HepG2 (cell line): ENCODE data around the gene CD109. TPM values are rescaled to one million over a fixed set of nuclear protein-coding genes. Genes with fewer than 3 reads are reported as not detected.

Experiments
- ATAC-seq: fragments of 200-7000 bp; cut with Tn5 transposase; 3 replicates; pipeline ENCODE4 v1.9.1; 2020; ENCODE audit warnings: mild to moderate bottlenecking, moderate library complexity
- BruUV-seq: library from RNA; stranded (reverse); fragments of 400-500 nt; replicated peaks from 2 replicates; lab custom pipeline; 2021; lab: Mats Ljungman, UMichigan
- CTCF ChIA-PET: fragments of 300-600 bp; formaldehyde crosslinking; extraction: SDS; loops from one replicate; lab custom pipeline; 2021; ENCODE audit warnings: low total read pairs, inconsistent platforms, low intra/inter-chr PET ratio; lab: Yijun Ruan, JAX
- POLR2A ChIA-PET: fragments of 350-600 bp; sonication (Branson Sonifier 250); formaldehyde crosslinking; loops from one replicate; lab custom pipeline; 2020; ENCODE audit warnings: antibody characterized with exemption, inconsistent platforms; lab: Yijun Ruan, JAX
- DNase-seq: peaks from one replicate; pipeline ENCODE4 v3.0.0-alpha.2; 2015; ENCODE audit warnings: low spot score
- FAIRE-seq: peaks from 3 replicates; lab custom pipeline; 2011; peaks lifted over from hg19 to GRCh38; lab: Jason Lieb, UNC
- H2AFZ ChIP-seq: one replicate; pipeline ENCODE4 v1.6.1; 2011; ENCODE audit warnings: low read length, inconsistent platforms
- H3K27ac ChIP-seq: fragments of 300-600 bp; 3 replicates; pipeline ENCODE4 v1.8.0; 2011; ENCODE audit warnings: mixed run types, mild to moderate bottlenecking, mixed read lengths, low read length, inconsistent platforms; ENCODE audit not compliant: insufficient read depth; ENCODE audit errors: extremely low read length
- H3K27me3 ChIP-seq, 2 experiments: fragments of 200-600 bp in 1 of 2; 2 replicates in 1 of 2; 3 replicates in 1 of 2; pipeline versions ENCODE4 v1.6.0 to v1.8.0; 2011; ENCODE audit warnings: low read length in 2 of 2, mild to moderate bottlenecking in 2 of 2, moderate library complexity in 2 of 2, inconsistent platforms in 1 of 2; ENCODE audit not compliant: insufficient read depth in 2 of 2, control insufficient read depth in 1 of 2
- H3K36me3 ChIP-seq, 2 experiments: fragments of 200-600 bp in 1 of 2; replicated peaks in 1 of 2; 2 replicates in 1 of 2; 3 replicates in 1 of 2; pipeline versions ENCODE4 v1.5.1 to v1.8.0; 2011; ENCODE audit warnings: low read length in 2 of 2, inconsistent platforms in 1 of 2; ENCODE audit not compliant: insufficient read depth in 2 of 2, control insufficient read depth in 1 of 2
- H3K4me1 ChIP-seq: 2 replicates; pipeline ENCODE4 v1.5.1; 2012; ENCODE audit warnings: low read length, inconsistent platforms; ENCODE audit not compliant: insufficient read depth
- H3K4me2 ChIP-seq: 2 replicates; pipeline ENCODE4 v1.6.0; 2011; ENCODE audit warnings: low read depth, low read length, inconsistent platforms
- H3K4me3 ChIP-seq, 3 experiments: fragments of 200-600 bp in 1 of 3; sonication (generic), shearing (Covaris generic) in 1 of 3; replicated peaks in 1 of 3; 2 replicates each; pipeline ENCODE4 v1.5.1; 2011 to 2016; ENCODE audit warnings: low read length in 3 of 3, inconsistent platforms in 2 of 3, low read depth in 2 of 3, mild to moderate bottlenecking in 2 of 3, control low read depth in 1 of 3, mixed read lengths in 1 of 3; ENCODE audit not compliant: insufficient read depth in 1 of 3
- H3K79me2 ChIP-seq: one replicate; pipeline ENCODE4 v1.6.1; 2011; ENCODE audit warnings: low read length, inconsistent platforms; ENCODE audit not compliant: insufficient read depth
- H3K9ac ChIP-seq: 2 replicates; pipeline ENCODE4 v1.6.0; 2011; ENCODE audit warnings: mild to moderate bottlenecking, low read depth, low read length, inconsistent platforms; ENCODE audit not compliant: insufficient read depth
- H3K9me3 ChIP-seq: 2 replicates; pipeline ENCODE4 v1.5.1; 2012; ENCODE audit warnings: mild to moderate bottlenecking, low read length
- H4K20me1 ChIP-seq: 2 replicates; pipeline ENCODE4 v1.6.0; 2011; ENCODE audit warnings: inconsistent platforms, mild to moderate bottlenecking, low read length, moderate library complexity; ENCODE audit not compliant: insufficient read depth
- CHCHD3 ChIP-seq: sonication (generic); formaldehyde crosslinking; IDR thresholded peaks from 2 replicates; pipeline ENCODE4 v1.8.0; 2022; ENCODE audit warnings: mild to moderate bottlenecking, missing genetic modification reagents, moderate library complexity
- DMAP1 ChIP-seq: IDR thresholded peaks from 2 replicates; pipeline ENCODE4 v1.6.1; 2016
- NFE2L1 ChIP-seq: sonication (generic); formaldehyde crosslinking; IDR thresholded peaks from 2 replicates; pipeline ENCODE4 v1.4.0; 2020; ENCODE audit warnings: missing genetic modification reagents, mild to moderate bottlenecking, borderline replicate concordance
- SOX13 ChIP-seq, 3 experiments: fragments of 450-650 bp in 1 of 3; sonication (generic) in 1 of 3; formaldehyde crosslinking in 1 of 3; IDR thresholded peaks in 2 of 3; conservative IDR thresholded peaks in 1 of 3; 2 replicates each; pipeline versions ENCODE4 v1.5.0 to v1.6.1; 2016 to 2020; ENCODE audit warnings: antibody characterized with exemption in 1 of 3, mild to moderate bottlenecking in 1 of 3, missing compliant biosample characterization in 1 of 3, missing genetic modification reagents in 1 of 3, moderate library complexity in 1 of 3
- ZFP36 ChIP-seq: fragments of 150-350 bp; IDR thresholded peaks from 2 replicates; pipeline ENCODE4 v1.6.1; 2018; ENCODE audit warnings: borderline replicate concordance, low read length, low read depth; ENCODE audit not compliant: partially characterized antibody
- ZFP90 ChIP-seq: sonication (generic); formaldehyde crosslinking; IDR thresholded peaks from 2 replicates; pipeline ENCODE4 v1.8.0; 2022; ENCODE audit warnings: missing genetic modification reagents, mild to moderate bottlenecking, inconsistent platforms, borderline replicate concordance
- ZNF557 ChIP-seq: sonication (generic); formaldehyde crosslinking; IDR thresholded peaks from 2 replicates; pipeline ENCODE4 v1.4.0; 2020; ENCODE audit warnings: missing genetic modification reagents
- WGBS: methylation state at CpG from one replicate; pipeline ENCODE4 v1.1.6; 2017; ENCODE audit warnings: low lambda C conversion rate; 5-methylcytosine and 5-hydroxymethylcytosine counted together
- in situ Hi-C: cut with HindIII; loops from 2 replicates; pipeline ENCODE4 v1.10.0; 2017; ENCODE audit warnings: low pct_unique_long_range_greater_than_20kb; ENCODE audit not compliant: extremely low pct_ligation_motif_present
- intact Hi-C: fragments of 100-400 bp; cut with micrococcal nuclease; formaldehyde crosslinking; loops from one replicate; pipeline ENCODE4 v1.10.0; 2022; ENCODE audit not compliant: unreplicated experiment
- polyA plus RNA-seq, 8 experiments: library from polyadenylated mRNA; depleted of rRNA in 3 of 8; stranded (reverse) in 7 of 8; unstranded in 1 of 8; fragments of >200 nt; fragmentation: Illumina TruSeq in 4 of 8; extraction: Trizol in 4 of 8; gene quantifications; 2 replicates each; pipeline versions ENCODE4 v1.2.1 to v1.2.3, GENCODE V29; 2011 to 2016; ENCODE audit warnings: low read depth in 4 of 8, missing spikeins in 1 of 8, mixed read lengths in 1 of 8; ENCODE audit not compliant: insufficient read depth in 1 of 8
- total RNA-seq, 5 experiments: library from RNA; depleted of rRNA; stranded (reverse); fragments of >200 nt; fragmentation: Illumina TruSeq; extraction: Trizol; gene quantifications; 2 replicates each; pipeline ENCODE4 v1.2.3, GENCODE V29; 2016; ENCODE audit warnings: low read depth in 1 of 5
- TF ChIP-seq, protein P1 (sequence below): sonication (generic); formaldehyde crosslinking; IDR thresholded peaks from 2 replicates; pipeline ENCODE4 v1.4.0; 2020; ENCODE audit warnings: missing genetic modification reagents, borderline replicate concordance

The CD109 gene
- total and polyA plus RNA-seq, 2 of the 13 experiments (the other 11 are each of a cell fraction or from before 2014, with no cell fraction given) = 0.93 to 2.1 TPM

DNA sequence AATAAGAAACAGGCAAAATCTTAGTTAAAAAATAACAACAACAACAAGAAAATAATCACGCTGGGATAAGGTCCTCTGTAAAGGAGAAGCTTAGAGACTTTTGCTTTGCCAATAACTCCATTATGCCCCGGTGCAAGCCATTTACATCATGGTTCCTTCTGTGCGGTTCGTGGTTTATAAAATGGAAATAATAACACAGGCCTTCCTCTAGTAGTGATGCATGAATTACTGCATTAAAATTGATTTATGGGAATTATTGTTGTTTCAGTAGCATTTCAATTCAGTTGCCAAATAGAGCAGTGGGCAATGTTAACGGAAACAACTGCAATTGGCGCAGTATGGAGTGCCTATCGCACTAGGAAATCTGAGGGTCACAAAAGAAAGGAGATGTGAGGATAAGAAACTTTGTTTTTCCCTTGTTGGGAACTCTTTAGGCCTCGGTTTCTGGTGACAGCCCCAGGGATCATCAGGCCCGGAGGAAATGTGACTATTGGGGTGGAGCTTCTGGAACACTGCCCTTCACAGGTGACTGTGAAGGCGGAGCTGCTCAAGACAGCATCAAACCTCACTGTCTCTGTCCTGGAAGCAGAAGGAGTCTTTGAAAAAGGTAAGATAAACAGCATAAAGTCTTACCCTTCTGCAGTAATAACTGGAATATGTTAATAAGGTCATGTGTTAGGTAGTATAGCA, 1.1 kb downstream of the CD109 start:
- intact Hi-C loops = no loop called here
- Histone ChIP-seq H3K36me3 (no peaks in the 10 kb centered on the region), H3K27ac (no peak overlapping the region), H4K20me1 (no peaks in the 10 kb centered on the region), H3K4me3 (no peak overlapping the region)
- BruUV-seq = no TSS peak
- in situ Hi-C loops = no loop called here
- FAIRE-seq = no peak
- TF ChIP-seq ZFP36 (no peak), SOX13 (IDR thresholded peaks at IDR 0.05) (no peak), SOX13 (CRISPR knock-in tag; conservative IDR thresholded peaks at IDR 0.05 in 1 of 2, IDR thresholded peaks at IDR 0.05 in 1 of 2) (no peak), NFE2L1 (CRISPR knock-in tag) (no peak), CHCHD3 (CRISPR knock-in tag) (no peak), ZFP90 (no peak), ZNF557 (no peak), DMAP1 (no peak)
- TF ChIP-seq, protein P1, sequence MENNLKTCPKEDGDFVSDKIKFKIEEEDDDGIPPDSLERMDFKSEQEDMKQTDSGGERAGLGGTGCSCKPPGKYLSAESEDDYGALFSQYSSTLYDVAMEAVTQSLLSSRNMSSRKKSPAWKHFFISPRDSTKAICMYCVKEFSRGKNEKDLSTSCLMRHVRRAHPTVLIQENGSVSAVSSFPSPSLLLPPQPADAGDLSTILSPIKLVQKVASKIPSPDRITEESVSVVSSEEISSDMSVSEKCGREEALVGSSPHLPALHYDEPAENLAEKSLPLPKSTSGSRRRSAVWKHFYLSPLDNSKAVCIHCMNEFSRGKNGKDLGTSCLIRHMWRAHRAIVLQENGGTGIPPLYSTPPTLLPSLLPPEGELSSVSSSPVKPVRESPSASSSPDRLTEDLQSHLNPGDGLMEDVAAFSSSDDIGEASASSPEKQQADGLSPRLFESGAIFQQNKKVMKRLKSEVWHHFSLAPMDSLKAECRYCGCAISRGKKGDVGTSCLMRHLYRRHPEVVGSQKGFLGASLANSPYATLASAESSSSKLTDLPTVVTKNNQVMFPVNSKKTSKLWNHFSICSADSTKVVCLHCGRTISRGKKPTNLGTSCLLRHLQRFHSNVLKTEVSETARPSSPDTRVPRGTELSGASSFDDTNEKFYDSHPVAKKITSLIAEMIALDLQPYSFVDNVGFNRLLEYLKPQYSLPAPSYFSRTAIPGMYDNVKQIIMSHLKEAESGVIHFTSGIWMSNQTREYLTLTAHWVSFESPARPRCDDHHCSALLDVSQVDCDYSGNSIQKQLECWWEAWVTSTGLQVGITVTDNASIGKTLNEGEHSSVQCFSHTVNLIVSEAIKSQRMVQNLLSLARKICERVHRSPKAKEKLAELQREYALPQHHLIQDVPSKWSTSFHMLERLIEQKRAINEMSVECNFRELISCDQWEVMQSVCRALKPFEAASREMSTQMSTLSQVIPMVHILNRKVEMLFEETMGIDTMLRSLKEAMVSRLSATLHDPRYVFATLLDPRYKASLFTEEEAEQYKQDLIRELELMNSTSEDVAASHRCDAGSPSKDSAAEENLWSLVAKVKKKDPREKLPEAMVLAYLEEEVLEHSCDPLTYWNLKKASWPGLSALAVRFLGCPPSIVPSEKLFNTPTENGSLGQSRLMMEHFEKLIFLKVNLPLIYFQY (CRISPR knock-in tag) = no peak
- TF ChIP-seq, all 625 proteins: peak for 0
- Histone ChIP-seq H3K9me3 (no peaks in the 10 kb centered on the region), H2AFZ (no peak overlapping the region), H3K4me1 (peaks cover 23% of the 10 kb centered on the region), H3K9ac (no peak overlapping the region), H3K79me2 (no peaks in the 10 kb centered on the region), H3K27me3 (peaks cover 0 to 9% of the 10 kb centered on the region in 2 experiments; a peak in 1 of 5 replicates), H3K4me2 (no peak overlapping the region)
- no peak for ATAC-seq
- DNase-seq = no peak
- WGBS = 83% methylated on average over 10 of the region's 10 CpGs
- CTCF ChIA-PET = no interaction called here
- POLR2A ChIA-PET = no interaction called here
